ENCODE data around the gene ZNF217.
A peak's percentile ranks its signal among the peaks of the same experiment; 100 is the strongest.
"Not testable (repeated sequence)": the region's sequence is repeated elsewhere in the genome, so short reads cannot be mapped to it uniquely, and the experiment has no call there.

The ZNF217 gene

GRCh38 chr20:53622247-53623133 lies 28.9 kb upstream of the ZNF217 start:
- DNase-seq (ENCODE audit: extremely low read depth in 1 of 2, low read depth in 1 of 2): no peak

- no peak for DNase-seq (ENCODE audit: extremely low read depth in 1 of 2, low read depth in 1 of 2)
Observed at GRCh38 chr20:53621482-53622246, 28.0 kb upstream of the ZNF217 start.

GRCh38 chr20:53618490-53619000 lies 24.9 kb upstream of the ZNF217 start:
- not testable (repeated sequence) for DNase-seq (ENCODE audit: extremely low read depth in 1 of 2, low read depth in 1 of 2)

- no peak for DNase-seq (ENCODE audit: extremely low read depth in 1 of 2, low read depth in 1 of 2)
Observed at GRCh38 chr20:53617791-53618489, 24.3 kb upstream of the ZNF217 start.

GRCh38 chr20:53616489-53616888 lies 22.9 kb upstream of the ZNF217 start:
- not testable (repeated sequence) for DNase-seq (ENCODE audit: extremely low read depth in 1 of 2, low read depth in 1 of 2)

- DNase-seq (ENCODE audit: extremely low read depth in 1 of 2, low read depth in 1 of 2): no peak
Observed at GRCh38 chr20:53613748-53614147, 20.1 kb upstream of the ZNF217 start.

- not testable (repeated sequence) for DNase-seq (ENCODE audit: extremely low read depth in 1 of 2, low read depth in 1 of 2)
Observed at GRCh38 chr20:53612289-53612688, 18.6 kb upstream of the ZNF217 start.

- DNase-seq (ENCODE audit: extremely low read depth in 1 of 2, low read depth in 1 of 2): no peak
Observed at GRCh38 chr20:53611449-53611894, 17.8 kb upstream of the ZNF217 start.

- DNase-seq (ENCODE audit: extremely low read depth in 1 of 2, low read depth in 1 of 2): peak; percentile 44 to 59
Observed at GRCh38 chr20:53609491-53610445, 16.1 kb upstream of the ZNF217 start.

- DNase-seq (ENCODE audit: extremely low read depth in 1 of 2, low read depth in 1 of 2): no peak
Observed at GRCh38 chr20:53608456-53609452, 15.1 kb upstream of the ZNF217 start.

- DNase-seq (ENCODE audit: extremely low read depth in 1 of 2, low read depth in 1 of 2): no peak
Observed at GRCh38 chr20:53608071-53608455, 14.4 kb upstream of the ZNF217 start.

- no peak for DNase-seq (ENCODE audit: extremely low read depth in 1 of 2, low read depth in 1 of 2)
Observed at GRCh38 chr20:53606364-53606985, 12.8 kb upstream of the ZNF217 start.

GRCh38 chr20:53605401-53605800 lies 11.8 kb upstream of the ZNF217 start:
- DNase-seq (ENCODE audit: extremely low read depth in 1 of 2, low read depth in 1 of 2): not testable (repeated sequence)

GRCh38 chr20:53604846-53605245 lies 11.2 kb upstream of the ZNF217 start:
- DNase-seq (ENCODE audit: extremely low read depth in 1 of 2, low read depth in 1 of 2): not testable (repeated sequence)

GRCh38 chr20:53602661-53603060 lies 9.0 kb upstream of the ZNF217 start:
- no peak for DNase-seq (ENCODE audit: extremely low read depth in 1 of 2, low read depth in 1 of 2)

- no peak for DNase-seq (ENCODE audit: extremely low read depth in 1 of 2, low read depth in 1 of 2)
Observed at GRCh38 chr20:53599910-53600632, 6.4 kb upstream of the ZNF217 start.

- DNase-seq (ENCODE audit: extremely low read depth in 1 of 2, low read depth in 1 of 2): no peak
Observed at GRCh38 chr20:53599378-53599777, 5.7 kb upstream of the ZNF217 start.

GRCh38 chr20:53599044-53599362 lies 5.4 kb upstream of the ZNF217 start:
- DNase-seq (ENCODE audit: extremely low read depth in 1 of 2, low read depth in 1 of 2): no peak

Data from activated CD8-positive, alpha-beta memory T cell treated with anti-CD3 and anti-CD28 coated beads for 1 hour (primary cell).